Smooth muscle cell (in vitro differentiated cells): ENCODE data around the gene AP1S3. TPM values are rescaled to one million over a fixed set of nuclear protein-coding genes. Genes with fewer than 3 reads are reported as not detected.
"Not testable (repeated sequence)": the region's sequence is repeated elsewhere in the genome, so short reads cannot be mapped to it uniquely, and the experiment has no call there.

Experiments
- DNase-seq: peaks from one replicate; lab custom pipeline; 2025; ENCODE audit not compliant: unreplicated experiment; lab: John Stamatoyannopoulos, UW
- H2AFZ ChIP-seq: fragments of 200-600 bp; sonication (generic); 2 replicates; pipeline ENCODE4 v1.6.0; 2016; ENCODE audit warnings: antibody characterized with exemption, low read depth, mild to moderate bottlenecking
- H3F3A ChIP-seq: fragments of 200-600 bp; sonication (generic); 2 replicates; pipeline ENCODE4 v1.6.0; 2017; ENCODE audit warnings: antibody characterized with exemption, low read depth
- H3K27ac ChIP-seq: fragments of 200-600 bp; sonication (generic); 2 replicates; pipeline ENCODE4 v1.5.1; 2016; ENCODE audit warnings: low read depth, mild to moderate bottlenecking
- H3K27me3 ChIP-seq: fragments of 200-600 bp; sonication (generic); 2 replicates; pipeline ENCODE4 v1.6.1; 2016; ENCODE audit warnings: low read depth, mild to moderate bottlenecking
- H3K36me3 ChIP-seq: fragments of 200-600 bp; sonication (generic); 2 replicates; pipeline ENCODE4 v1.5.1; 2016; ENCODE audit warnings: low read depth
- H3K4me1 ChIP-seq: fragments of 200-600 bp; sonication (generic); 2 replicates; pipeline ENCODE4 v1.5.1; 2016; ENCODE audit warnings: low read depth
- H3K4me2 ChIP-seq: fragments of 200-600 bp; sonication (generic); 2 replicates; pipeline ENCODE4 v1.6.0; 2016; ENCODE audit warnings: mild to moderate bottlenecking
- H3K4me3 ChIP-seq: fragments of 200-600 bp; sonication (generic); 2 replicates; pipeline ENCODE4 v1.5.1; 2016; ENCODE audit warnings: mild to moderate bottlenecking
- H3K79me2 ChIP-seq: fragments of 200-600 bp; sonication (generic); 2 replicates; pipeline ENCODE4 v1.6.0; 2016; ENCODE audit warnings: low read depth, mild to moderate bottlenecking
- H3K9ac ChIP-seq: fragments of 200-600 bp; sonication (generic); 2 replicates; pipeline ENCODE4 v1.6.0; 2016; ENCODE audit warnings: low read depth
- H3K9me3 ChIP-seq: fragments of 200-600 bp; sonication (generic); replicated peaks from 2 replicates; pipeline ENCODE4 v1.5.1; 2016; ENCODE audit warnings: low read depth
- H4K20me1 ChIP-seq: fragments of 200-600 bp; sonication (generic); 2 replicates; pipeline ENCODE4 v1.6.0; 2016; ENCODE audit warnings: low read depth
- CTCF ChIP-seq: fragments of 200-600 bp; sonication (generic); IDR thresholded peaks from 2 replicates; pipeline ENCODE4 v1.5.1; 2017; ENCODE audit warnings: borderline replicate concordance, mild to moderate bottlenecking, antibody characterized with exemption; ENCODE audit not compliant: insufficient read depth, poor library complexity, severe bottlenecking
- WGBS: methylation state at CpG from one replicate; pipeline ENCODE4 v1.1.7; 2016; ENCODE audit warnings: low lambda C conversion rate; 5-methylcytosine and 5-hydroxymethylcytosine counted together
- polyA plus RNA-seq: library from polyadenylated mRNA; unstranded; fragments of >200 nt; fragmentation: Nextera tagmentation; extraction: Ambion mirVana; gene quantifications from 2 replicates; pipeline ENCODE4 v1.2.1, GENCODE V29; 2016
- total RNA-seq: library from RNA; depleted of rRNA; stranded (reverse); fragments of >200 nt; gene quantifications from 2 replicates; pipeline ENCODE4 v1.2.3, GENCODE V29; 2014

AP1S3 gene
- total and polyA plus RNA-seq, 2 experiments from 2014 or later: 1.4 to 11.4 TPM

- Histone ChIP-seq H4K20me1 (no peaks in the 10 kb centered on the region), H3K4me1 (no peaks in the 10 kb centered on the region), H3K79me2 (no peaks in the 10 kb centered on the region), H3K27ac (peak overlapping the region; percentile 22), H3K9me3 (no peaks in the 10 kb centered on the region), H3K4me3 (no peak overlapping the region), H3K27me3 (no peaks in the 10 kb centered on the region), H3F3A (peaks cover 3% of the 10 kb centered on the region), H3K4me2 (no peak overlapping the region), H2AFZ (no peak overlapping the region), H3K36me3 (no peaks in the 10 kb centered on the region), H3K9ac (no peak overlapping the region)
- DNase-seq: no peak
- no peak for TF ChIP-seq CTCF
- WGBS: 82% methylated on average over 13 of the region's 13 CpGs
Measured at GRCh38 chr2:223815884-223816570, 21.4 kb downstream of the AP1S3 start.

GRCh38 chr2:223815186-223815883 is 22.0 kb downstream of the AP1S3 start:
- H3K27me3 ChIP-seq: no peaks in the 10 kb centered on the region
- no peak overlapping the region for H3K4me3 ChIP-seq
- H4K20me1 ChIP-seq: no peaks in the 10 kb centered on the region
- 52% methylated on average over 3 of the region's 3 CpGs for WGBS
- H3K79me2 ChIP-seq: no peaks in the 10 kb centered on the region
- no peaks in the 10 kb centered on the region for H3K36me3 ChIP-seq
- H2AFZ ChIP-seq: no peak overlapping the region
- H3K4me2 ChIP-seq: peak overlapping the region; percentile 16
- peaks cover 3% of the 10 kb centered on the region for H3F3A ChIP-seq
- no peaks in the 10 kb centered on the region for H3K4me1 ChIP-seq
- TF ChIP-seq CTCF: no peak
- peak overlapping the region; percentile 22 for H3K27ac ChIP-seq
- H3K9me3 ChIP-seq: no peaks in the 10 kb centered on the region
- H3K9ac ChIP-seq: no peak overlapping the region
- no peak for DNase-seq

GRCh38 chr2:223814764-223815163 is 22.6 kb downstream of the AP1S3 start:
- H3K4me2 ChIP-seq, H2AFZ ChIP-seq, H3K36me3 ChIP-seq, H3F3A ChIP-seq, H3K27ac ChIP-seq, H4K20me1 ChIP-seq, H3K27me3 ChIP-seq, H3K4me3 ChIP-seq, DNase-seq, H3K4me1 ChIP-seq, H3K9me3 ChIP-seq, H3K79me2 ChIP-seq, H3K9ac ChIP-seq: not testable (repeated sequence)
- WGBS: 92% methylated on average over 3 of the region's 3 CpGs

GRCh38 chr2:223813329-223813728 is 24.1 kb downstream of the AP1S3 start:
- Histone ChIP-seq H3K9ac (no peak overlapping the region), H3K9me3 (no peaks in the 10 kb centered on the region), H3F3A (peaks cover 3% of the 10 kb centered on the region), H4K20me1 (no peaks in the 10 kb centered on the region), H3K4me2 (no peak overlapping the region), H3K4me3 (no peak overlapping the region), H2AFZ (no peak overlapping the region), H3K36me3 (no peaks in the 10 kb centered on the region), H3K79me2 (no peaks in the 10 kb centered on the region), H3K4me1 (no peaks in the 10 kb centered on the region), H3K27me3 (no peaks in the 10 kb centered on the region), H3K27ac (no peak overlapping the region)
- no peak for DNase-seq
- TF ChIP-seq CTCF: no peak
- 95% methylated on average over 2 of the region's 2 CpGs for WGBS
